Measurements from ENCODE around the gene C3.
"Not testable (repeated sequence)": the region's sequence is repeated elsewhere in the genome, so short reads cannot be mapped to it uniquely, and the experiment has no call there.

Gene C3

GRCh38 chr19:6690160-6690885 is 30.1 kb downstream of the C3 start:
- DNase-seq (ENCODE audit: low spot score) = no peak

GRCh38 chr19:6687114-6687513 is 33.3 kb downstream of the C3 start:
- no peak for DNase-seq (ENCODE audit: low spot score)

GRCh38 chr19:6686628-6686975 is 33.8 kb downstream of the C3 start:
- no peak for DNase-seq (ENCODE audit: low spot score)

- DNase-seq (ENCODE audit: low spot score) = no peak
Observed at GRCh38 chr19:6685962-6686627, 34.4 kb downstream of the C3 start.

GRCh38 chr19:6685482-6685881 is 35.0 kb downstream of the C3 start:
- no peak for DNase-seq (ENCODE audit: low spot score)

GRCh38 chr19:6683971-6684370 is 36.5 kb downstream of the C3 start:
- no peak for DNase-seq (ENCODE audit: low spot score)

- DNase-seq (ENCODE audit: low spot score) = no peak
Observed at GRCh38 chr19:6682607-6683128, 37.8 kb downstream of the C3 start.

- DNase-seq (ENCODE audit: low spot score) = no peak
Observed at GRCh38 chr19:6680141-6680540, 40.3 kb downstream of the C3 start.

GRCh38 chr19:6679139-6679538 is 41.3 kb downstream of the C3 start:
- DNase-seq (ENCODE audit: low spot score) = no peak

GRCh38 chr19:6678690-6679109 is 41.8 kb downstream of the C3 start:
- DNase-seq (ENCODE audit: low spot score) = no peak

- DNase-seq (ENCODE audit: low spot score) = peak; percentile 67
Observed at GRCh38 chr19:6677883-6678689, 42.4 kb downstream of the C3 start.

GRCh38 chr19:6677495-6677882 is 43.0 kb downstream of the C3 start:
- no peak for DNase-seq (ENCODE audit: low spot score)

- no peak for DNase-seq (ENCODE audit: low spot score)
Observed at GRCh38 chr19:6676288-6676687, 44.2 kb downstream of the C3 start.

GRCh38 chr19:6674868-6675305 is 45.6 kb downstream of the C3 start:
- DNase-seq (ENCODE audit: low spot score) = peak; percentile 35

GRCh38 chr19:6674408-6674807 is 46.0 kb downstream of the C3 start:
- DNase-seq (ENCODE audit: low spot score) = not testable (repeated sequence)

GRCh38 chr19:6672693-6673290 is 47.7 kb downstream of the C3 start:
- DNase-seq (ENCODE audit: low spot score) = no peak

GRCh38 chr19:6671960-6672359 is 48.5 kb downstream of the C3 start:
- DNase-seq (ENCODE audit: low spot score) = no peak

GRCh38 chr19:6668691-6669090 is 51.8 kb downstream of the C3 start:
- DNase-seq (ENCODE audit: low spot score) = no peak

GRCh38 chr19:6667114-6667627 is 53.3 kb downstream of the C3 start:
- no peak for DNase-seq (ENCODE audit: low spot score)

GRCh38 chr19:6664916-6665315 is 55.5 kb downstream of the C3 start:
- no peak for DNase-seq (ENCODE audit: low spot score)

- no peak for DNase-seq (ENCODE audit: low spot score)
Observed at GRCh38 chr19:6663236-6664201, 56.9 kb downstream of the C3 start.

All from iPS-NIHi11 (cell line).